Measurements from ENCODE around the gene PDE4B. TPM values are rescaled to one million over a fixed set of nuclear protein-coding genes. Genes with fewer than 3 reads are reported as not detected.

The PDE4B gene
- total RNA-seq, 1 donor from 2014 or later: 7.2 TPM

- H3K27me3 Mint-ChIP-seq (ENCODE audit: unreplicated experiment): peaks cover 2% of the 10 kb centered on the region
- TF ChIP-seq, protein P1, sequence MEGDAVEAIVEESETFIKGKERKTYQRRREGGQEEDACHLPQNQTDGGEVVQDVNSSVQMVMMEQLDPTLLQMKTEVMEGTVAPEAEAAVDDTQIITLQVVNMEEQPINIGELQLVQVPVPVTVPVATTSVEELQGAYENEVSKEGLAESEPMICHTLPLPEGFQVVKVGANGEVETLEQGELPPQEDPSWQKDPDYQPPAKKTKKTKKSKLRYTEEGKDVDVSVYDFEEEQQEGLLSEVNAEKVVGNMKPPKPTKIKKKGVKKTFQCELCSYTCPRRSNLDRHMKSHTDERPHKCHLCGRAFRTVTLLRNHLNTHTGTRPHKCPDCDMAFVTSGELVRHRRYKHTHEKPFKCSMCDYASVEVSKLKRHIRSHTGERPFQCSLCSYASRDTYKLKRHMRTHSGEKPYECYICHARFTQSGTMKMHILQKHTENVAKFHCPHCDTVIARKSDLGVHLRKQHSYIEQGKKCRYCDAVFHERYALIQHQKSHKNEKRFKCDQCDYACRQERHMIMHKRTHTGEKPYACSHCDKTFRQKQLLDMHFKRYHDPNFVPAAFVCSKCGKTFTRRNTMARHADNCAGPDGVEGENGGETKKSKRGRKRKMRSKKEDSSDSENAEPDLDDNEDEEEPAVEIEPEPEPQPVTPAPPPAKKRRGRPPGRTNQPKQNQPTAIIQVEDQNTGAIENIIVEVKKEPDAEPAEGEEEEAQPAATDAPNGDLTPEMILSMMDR (IDR thresholded peaks at IDR 0.05; ENCODE audit: partially characterized antibody, unreplicated experiment): no peak
- H3K27ac Mint-ChIP-seq (ENCODE audit: unreplicated experiment): no peak overlapping the region
- H3K9me3 Mint-ChIP-seq (ENCODE audit: unreplicated experiment): no peaks in the 10 kb centered on the region
- H3K4me1 Mint-ChIP-seq (ENCODE audit: low read depth, unreplicated experiment): no peaks in the 10 kb centered on the region
- no peak overlapping the region for H3K4me3 Mint-ChIP-seq (ENCODE audit: unreplicated experiment)
- H3K36me3 Mint-ChIP-seq (ENCODE audit: unreplicated experiment): no peaks in the 10 kb centered on the region
- no peak for DNase-seq
Measured at GRCh38 chr1:65949230-65949626, 156.5 kb downstream of the PDE4B start.

DNA sequence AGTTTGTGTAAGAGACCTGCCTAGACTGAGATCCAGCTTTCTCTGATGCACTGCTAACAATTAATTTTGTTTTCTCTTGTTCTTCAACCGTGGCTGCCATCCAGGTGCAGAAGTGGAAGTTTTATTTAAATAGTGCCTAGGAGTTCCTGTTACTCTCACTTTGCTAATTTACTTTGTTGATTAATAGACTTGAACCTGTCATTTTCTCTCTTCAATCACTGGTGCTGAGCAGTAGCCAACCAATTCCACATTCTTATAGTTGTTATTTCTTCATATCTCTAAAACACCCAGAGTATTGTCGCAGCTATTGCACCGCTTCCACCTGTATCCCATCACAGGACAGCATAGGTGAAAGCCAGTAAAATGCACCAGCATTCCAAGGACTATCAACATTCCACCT, 157.2 kb downstream of the PDE4B start:
- Mint-ChIP-seq H3K4me3 (ENCODE audit: unreplicated experiment) (no peak overlapping the region), H3K27ac (ENCODE audit: unreplicated experiment) (no peak overlapping the region), H3K9me3 (ENCODE audit: unreplicated experiment) (no peaks in the 10 kb centered on the region), H3K36me3 (ENCODE audit: unreplicated experiment) (no peaks in the 10 kb centered on the region), H3K4me1 (ENCODE audit: low read depth, unreplicated experiment) (peaks cover 2% of the 10 kb centered on the region), H3K27me3 (ENCODE audit: unreplicated experiment) (peaks cover 2% of the 10 kb centered on the region)
- TF ChIP-seq, protein P1 (IDR thresholded peaks at IDR 0.05; ENCODE audit: partially characterized antibody, unreplicated experiment): no peak
- no peak for DNase-seq

DNA sequence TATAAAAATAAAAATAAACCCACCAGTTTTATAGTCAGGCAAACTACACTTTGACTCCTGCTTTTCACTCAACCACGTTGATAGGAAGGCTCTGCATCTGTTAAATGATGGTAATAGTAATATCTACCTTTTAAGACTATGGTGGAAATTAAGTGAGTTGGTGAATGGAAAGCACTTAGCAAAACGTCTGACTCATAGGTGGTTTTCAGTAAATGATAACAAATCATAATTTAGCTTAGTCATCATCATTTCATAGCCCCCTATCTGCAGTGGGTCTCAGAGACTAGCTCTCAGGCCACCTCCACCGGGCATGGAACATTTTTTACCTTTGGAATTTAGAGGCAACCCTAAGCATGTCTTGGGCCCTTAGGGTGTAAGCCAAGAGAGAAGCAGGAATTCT, 160.0 kb downstream of the PDE4B start:
- no peak overlapping the region for H3K27ac Mint-ChIP-seq (ENCODE audit: unreplicated experiment)
- H3K36me3 Mint-ChIP-seq (ENCODE audit: unreplicated experiment): no peaks in the 10 kb centered on the region
- TF ChIP-seq, protein P1 (IDR thresholded peaks at IDR 0.05; ENCODE audit: partially characterized antibody, unreplicated experiment): no peak
- H3K4me1 Mint-ChIP-seq (ENCODE audit: low read depth, unreplicated experiment): peaks cover 9% of the 10 kb centered on the region
- H3K27me3 Mint-ChIP-seq (ENCODE audit: unreplicated experiment): no peaks in the 10 kb centered on the region
- DNase-seq: no peak
- H3K9me3 Mint-ChIP-seq (ENCODE audit: unreplicated experiment): no peaks in the 10 kb centered on the region
- no peak overlapping the region for H3K4me3 Mint-ChIP-seq (ENCODE audit: unreplicated experiment)

DNA sequence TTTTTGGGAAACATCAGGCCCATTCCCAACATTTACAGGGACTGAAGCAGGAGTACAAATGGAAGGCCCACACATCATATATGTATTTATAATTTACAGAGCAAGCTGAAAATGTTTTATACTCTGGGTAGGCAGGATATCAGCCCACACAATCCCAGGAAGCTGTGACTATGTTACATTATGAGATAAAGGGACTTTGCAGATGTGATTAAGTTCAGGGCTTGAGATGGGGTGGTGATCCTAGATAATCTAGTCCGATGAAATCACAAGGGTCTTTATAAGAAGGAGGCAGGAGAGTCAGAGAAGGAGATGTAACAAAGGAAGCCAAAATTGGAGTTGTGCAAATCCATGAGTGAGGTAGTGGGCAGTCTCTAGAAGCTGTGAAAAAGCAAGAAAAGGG, 160.5 kb downstream of the PDE4B start:
- TF ChIP-seq, protein P1 (IDR thresholded peaks at IDR 0.05; ENCODE audit: partially characterized antibody, unreplicated experiment): no peak
- no peaks in the 10 kb centered on the region for H3K9me3 Mint-ChIP-seq (ENCODE audit: unreplicated experiment)
- DNase-seq: no peak
- H3K4me3 Mint-ChIP-seq (ENCODE audit: unreplicated experiment): no peak overlapping the region
- H3K27ac Mint-ChIP-seq (ENCODE audit: unreplicated experiment): no peak overlapping the region
- H3K4me1 Mint-ChIP-seq (ENCODE audit: low read depth, unreplicated experiment): peaks cover 9% of the 10 kb centered on the region
- H3K27me3 Mint-ChIP-seq (ENCODE audit: unreplicated experiment): no peaks in the 10 kb centered on the region
- no peaks in the 10 kb centered on the region for H3K36me3 Mint-ChIP-seq (ENCODE audit: unreplicated experiment)

DNA sequence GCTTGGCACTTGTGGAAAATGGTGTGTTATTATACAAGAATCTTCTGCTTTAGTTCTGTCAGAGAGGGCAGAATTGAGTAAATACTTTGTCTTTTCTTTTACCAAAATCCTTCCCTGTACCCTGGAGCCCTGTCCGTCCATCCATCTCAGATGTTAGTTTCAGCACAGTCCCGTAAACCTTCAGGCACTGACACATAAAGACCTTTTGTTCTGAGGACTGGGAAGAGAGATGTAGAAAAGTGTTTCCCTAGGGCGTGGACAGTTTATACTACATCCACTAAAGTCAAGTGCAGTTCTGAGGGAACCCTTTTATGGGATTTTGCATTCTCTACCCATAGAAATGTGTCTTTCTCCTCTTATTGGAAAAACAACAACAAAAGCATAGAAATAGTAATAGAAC, 162.4 kb downstream of the PDE4B start:
- H3K27ac Mint-ChIP-seq (ENCODE audit: unreplicated experiment): no peak overlapping the region
- no peaks in the 10 kb centered on the region for H3K27me3 Mint-ChIP-seq (ENCODE audit: unreplicated experiment)
- H3K9me3 Mint-ChIP-seq (ENCODE audit: unreplicated experiment): no peaks in the 10 kb centered on the region
- peaks cover 9% of the 10 kb centered on the region for H3K4me1 Mint-ChIP-seq (ENCODE audit: low read depth, unreplicated experiment)
- H3K36me3 Mint-ChIP-seq (ENCODE audit: unreplicated experiment): no peaks in the 10 kb centered on the region
- no peak for DNase-seq
- TF ChIP-seq, protein P1 (IDR thresholded peaks at IDR 0.05; ENCODE audit: partially characterized antibody, unreplicated experiment): no peak
- H3K4me3 Mint-ChIP-seq (ENCODE audit: unreplicated experiment): no peak overlapping the region

Data from glutamatergic neuron (in vitro differentiated cells).